BLaER1 treated with 17β-estradiol and CSF1 and Interleukin-3, amounts not matched to agents 10 nM and 100 nM (cell line): ENCODE data around the gene SPPL2A.
"Not testable (repeated sequence)": the region's sequence is repeated elsewhere in the genome, so short reads cannot be mapped to it uniquely, and the experiment has no call there.

Experiments used
- H3K27ac ChIP-seq, 11 experiments: shearing (Covaris generic); formaldehyde crosslinking; 2 replicates each; pipeline ENCODE4 v1.8.1; 2022
- H3K27me3 ChIP-seq, 11 experiments: shearing (Covaris generic); formaldehyde crosslinking; 2 replicates each; pipeline ENCODE4 v1.8.1; 2022
- H3K36me3 ChIP-seq, 11 experiments: shearing (Covaris generic); formaldehyde crosslinking; 2 replicates each; pipeline ENCODE4 v1.8.1; 2022
- H3K4me1 ChIP-seq, 10 experiments: shearing (Covaris generic); formaldehyde crosslinking; 2 replicates each; pipeline ENCODE4 v1.8.1; 2022
- H3K4me2 ChIP-seq, 11 experiments: shearing (Covaris generic); formaldehyde crosslinking; 2 replicates each; pipeline ENCODE4 v1.8.1; 2022
- H3K4me3 ChIP-seq, 10 experiments: shearing (Covaris generic); formaldehyde crosslinking; 2 replicates each; pipeline ENCODE4 v1.8.1; 2022
- H3K9ac ChIP-seq, 11 experiments: shearing (Covaris generic); formaldehyde crosslinking; 2 replicates each; pipeline ENCODE4 v1.8.1; 2022
- H3K9me3 ChIP-seq, 11 experiments: shearing (Covaris generic); formaldehyde crosslinking; replicated peaks in 1 of 11; 2 replicates each; pipeline ENCODE4 v1.8.1; 2022
- H4K20me1 ChIP-seq, 11 experiments: shearing (Covaris generic); formaldehyde crosslinking; 2 replicates each; pipeline ENCODE4 v1.8.1; 2022
- Cebpa-rat ChIP-seq, 11 experiments: shearing (Covaris generic); IDR thresholded peaks; 2 replicates each; pipeline ENCODE4 v1.8.1; 2022

The SPPL2A gene

DNA sequence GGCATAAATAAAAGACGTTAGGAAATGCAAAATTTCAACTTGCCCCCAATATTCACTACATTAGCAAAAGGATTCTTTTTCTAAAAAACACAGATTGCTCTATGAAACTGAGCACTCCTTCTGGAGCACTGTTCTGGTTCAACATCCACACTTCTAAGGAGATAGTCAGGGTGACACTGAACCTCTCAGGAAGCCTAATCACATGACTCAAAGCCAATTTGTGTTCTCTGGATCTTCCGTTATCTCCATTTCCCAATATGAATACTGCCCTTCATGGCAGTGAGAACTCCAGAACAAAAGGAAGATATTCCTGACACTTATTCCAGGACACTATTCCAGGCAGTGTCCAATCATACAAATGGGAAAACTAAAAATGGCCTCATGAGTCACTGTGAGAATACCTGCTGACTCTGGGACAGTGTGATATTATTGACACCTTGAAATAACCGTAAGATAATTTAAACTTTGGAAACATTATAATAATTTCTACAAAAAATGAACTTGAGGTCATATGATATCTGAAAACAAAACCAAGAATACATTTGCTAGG is 57.6 kb downstream of the SPPL2A start:
- no peak overlapping the region for H3K4me2 ChIP-seq
- H3K9ac ChIP-seq: no peak overlapping the region
- H3K27ac ChIP-seq: no peak overlapping the region
- H3K4me1 ChIP-seq: peaks cover 0 to 13% (median 10%) of the 10 kb centered on the region in 10 experiments; a peak in 15 of 20 replicates
- TF ChIP-seq Cebpa-rat (IDR thresholded peaks at IDR 0.05): no peak
- no peak overlapping the region for H3K4me3 ChIP-seq
- H3K9me3 ChIP-seq: no peaks in the 10 kb centered on the region
- H3K27me3 ChIP-seq: no peaks in the 10 kb centered on the region
- no peaks in the 10 kb centered on the region; a peak in 2 of 22 replicates for H4K20me1 ChIP-seq
- peaks cover 0 to 91% (median 27%) of the 10 kb centered on the region in 11 experiments; a peak in 16 of 22 replicates for H3K36me3 ChIP-seq

DNA sequence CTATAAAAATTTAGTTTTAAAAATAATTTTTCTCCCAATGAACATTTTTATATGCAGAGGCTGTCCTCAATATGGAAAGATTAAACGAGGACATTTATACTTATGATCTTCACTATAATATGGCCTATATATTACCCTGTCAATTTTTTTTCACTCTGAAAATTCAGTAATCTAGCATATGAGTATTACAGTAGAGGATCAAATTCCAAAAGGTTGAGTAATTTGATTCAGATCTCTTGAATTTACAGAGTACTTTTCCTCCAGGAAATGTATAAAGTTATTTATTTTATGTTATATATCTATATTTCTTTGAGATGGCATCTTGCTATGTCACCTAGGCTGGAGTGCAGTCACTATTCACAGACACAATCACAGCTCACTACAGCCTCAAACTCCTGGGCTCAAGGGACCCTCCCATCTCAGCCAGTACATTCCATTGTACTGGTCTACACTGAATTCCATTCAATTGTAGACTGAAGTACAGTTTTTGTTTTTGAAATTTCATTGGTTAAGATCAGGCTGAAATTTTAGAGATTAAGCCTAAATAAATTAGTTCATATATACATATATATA is 62.7 kb downstream of the SPPL2A start:
- H3K4me2 ChIP-seq: no peak overlapping the region
- H4K20me1 ChIP-seq: no peaks in the 10 kb centered on the region
- H3K4me1 ChIP-seq: no peaks in the 10 kb centered on the region
- H3K9ac ChIP-seq: no peak overlapping the region
- no peaks in the 10 kb centered on the region for H3K9me3 ChIP-seq
- no peak for TF ChIP-seq Cebpa-rat (IDR thresholded peaks at IDR 0.05)
- H3K36me3 ChIP-seq: peaks cover 0 to 67% (median 16%) of the 10 kb centered on the region in 11 experiments; a peak in 15 of 22 replicates
- H3K27me3 ChIP-seq: no peaks in the 10 kb centered on the region
- no peak overlapping the region for H3K27ac ChIP-seq
- no peak overlapping the region for H3K4me3 ChIP-seq

DNA sequence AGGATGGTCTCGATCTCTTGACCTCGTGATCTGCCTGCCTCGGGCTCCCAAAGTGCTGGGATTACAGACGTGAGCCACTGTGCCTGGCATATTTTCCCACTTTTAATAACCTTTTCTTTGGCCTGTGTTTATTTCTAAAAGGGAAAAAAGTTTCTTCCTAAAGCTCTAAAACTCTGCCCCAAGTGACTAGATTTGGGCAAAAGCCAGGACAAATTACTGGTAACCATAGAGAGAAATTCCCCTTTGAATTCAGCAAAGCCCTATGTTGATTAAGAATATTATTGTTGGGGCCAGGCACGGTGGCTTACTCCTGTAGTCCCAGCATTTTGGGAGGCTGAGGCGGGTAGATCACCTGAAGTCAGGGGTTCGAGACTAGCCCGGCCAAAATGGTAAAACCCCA is 67.4 kb downstream of the SPPL2A start:
- no peak overlapping the region for H3K4me3 ChIP-seq
- H3K4me2 ChIP-seq: no peak overlapping the region
- H3K9ac ChIP-seq: no peak overlapping the region
- H3K27me3 ChIP-seq: no peaks in the 10 kb centered on the region
- no peaks in the 10 kb centered on the region for H3K4me1 ChIP-seq
- no peaks in the 10 kb centered on the region for H4K20me1 ChIP-seq
- H3K36me3 ChIP-seq: peaks cover 0 to 24% (median 0%) of the 10 kb centered on the region in 11 experiments; a peak in 3 of 22 replicates
- no peaks in the 10 kb centered on the region for H3K9me3 ChIP-seq
- no peak for TF ChIP-seq Cebpa-rat (IDR thresholded peaks at IDR 0.05)
- H3K27ac ChIP-seq: no peak overlapping the region

DNA sequence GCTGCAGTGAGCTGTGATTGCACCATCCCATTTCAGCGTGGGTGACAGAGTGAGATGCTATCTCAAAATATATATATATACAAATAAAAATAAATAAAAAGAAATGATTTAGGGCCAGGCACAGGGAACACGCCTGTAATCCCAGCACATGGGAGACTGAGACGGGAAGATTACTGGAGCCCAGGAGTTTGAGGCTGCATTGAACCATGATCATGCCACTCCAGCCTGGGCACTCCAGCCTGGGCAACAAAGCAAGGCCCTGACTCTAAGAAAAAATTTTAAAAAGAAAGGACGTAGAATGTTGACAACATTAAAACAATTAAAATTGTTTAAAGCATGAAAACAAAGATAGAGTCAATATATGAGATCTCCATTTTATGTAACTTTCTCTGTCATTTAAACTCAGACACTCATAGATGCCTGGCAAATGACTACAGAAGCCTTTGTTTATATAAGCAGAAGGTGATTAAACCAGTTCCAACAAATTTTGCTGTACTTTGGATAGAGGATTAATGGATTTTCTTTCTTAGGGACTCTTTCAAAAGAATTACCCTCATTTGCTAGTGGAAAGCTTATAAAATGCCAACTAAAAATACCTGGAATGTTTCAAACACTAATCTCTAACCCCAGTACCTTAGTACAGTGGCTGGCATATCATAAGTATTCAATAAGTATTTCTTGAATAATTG is 68.3 kb downstream of the SPPL2A start:
- no peaks in the 10 kb centered on the region for H3K27me3 ChIP-seq
- TF ChIP-seq Cebpa-rat (IDR thresholded peaks at IDR 0.05): no peak
- H3K4me1 ChIP-seq: no peaks in the 10 kb centered on the region
- no peak overlapping the region for H3K4me2 ChIP-seq
- H3K9ac ChIP-seq: no peak overlapping the region
- H3K27ac ChIP-seq: no peak overlapping the region
- H4K20me1 ChIP-seq: no peaks in the 10 kb centered on the region
- H3K9me3 ChIP-seq: no peaks in the 10 kb centered on the region
- H3K4me3 ChIP-seq: no peak overlapping the region
- peaks cover 0 to 24% (median 0%) of the 10 kb centered on the region in 11 experiments; a peak in 2 of 22 replicates for H3K36me3 ChIP-seq

DNA sequence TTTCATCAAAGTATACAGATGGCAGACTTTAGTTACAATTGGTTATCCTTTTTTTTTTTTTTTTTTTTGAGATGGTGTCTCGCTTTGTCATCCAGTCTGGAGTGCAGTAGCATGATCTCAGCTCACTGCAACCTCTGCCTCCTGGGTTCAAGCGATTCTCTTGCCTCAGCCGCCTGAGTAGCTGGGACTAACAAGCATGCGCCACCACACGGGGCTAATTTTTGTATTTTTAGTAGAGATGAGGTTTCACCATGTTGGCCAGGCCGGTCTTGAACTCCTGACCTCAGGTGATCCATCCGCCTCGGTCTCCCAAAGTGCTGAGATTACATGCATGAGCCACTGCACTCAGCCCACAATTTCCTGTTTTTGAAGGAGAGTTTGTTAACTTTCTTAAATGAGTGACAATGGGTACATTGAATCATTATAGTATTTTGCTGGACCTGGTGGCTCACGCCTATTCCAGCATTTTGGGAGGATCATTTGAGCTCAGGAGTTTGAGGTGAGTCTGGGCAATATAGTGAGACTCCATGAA is 70.8 kb downstream of the SPPL2A start:
- H3K27ac ChIP-seq, H3K4me3 ChIP-seq, H3K9ac ChIP-seq, H3K36me3 ChIP-seq, H3K27me3 ChIP-seq, H4K20me1 ChIP-seq, H3K4me2 ChIP-seq, H3K9me3 ChIP-seq, H3K4me1 ChIP-seq: not testable (repeated sequence)

DNA sequence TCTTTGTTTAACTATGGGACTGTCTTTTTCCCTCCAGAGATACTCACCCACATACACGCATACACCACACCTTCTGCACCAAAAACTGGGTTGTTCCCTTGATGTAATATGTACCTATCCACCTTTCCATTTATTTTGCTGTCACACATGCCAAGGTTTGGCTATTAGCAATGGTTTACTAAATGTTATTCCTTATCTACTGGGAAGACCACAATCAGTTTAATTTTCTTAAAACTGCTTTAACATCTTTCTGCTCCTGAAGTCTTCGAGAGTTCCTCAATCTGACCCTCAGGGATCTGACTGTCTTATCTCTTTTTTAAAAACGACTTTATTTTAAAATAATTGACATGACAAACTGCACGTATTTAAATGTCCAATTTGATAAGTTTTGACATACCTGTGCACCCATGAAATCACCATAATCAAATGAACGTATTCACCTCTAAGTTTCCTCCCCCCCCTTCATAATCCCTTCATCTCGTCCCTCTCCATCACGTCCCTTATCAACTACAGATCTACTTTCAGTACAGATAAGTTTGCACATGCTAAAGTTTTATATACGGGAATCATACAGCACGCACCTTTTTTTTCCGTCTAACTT is 78.1 kb downstream of the SPPL2A start:
- peak overlapping the region; percentile 91 to 98 (median 95) for H3K9ac ChIP-seq
- H3K9me3 ChIP-seq: no peaks in the 10 kb centered on the region
- no peaks in the 10 kb centered on the region for H3K27me3 ChIP-seq
- peak overlapping the region; percentile 85 to 98 (median 93) for H3K4me3 ChIP-seq
- peaks cover 16 to 29% (median 27%) of the 10 kb centered on the region in 11 experiments; a peak in 21 of 22 replicates for H3K36me3 ChIP-seq
- peak overlapping the region; percentile 87 to 98 (median 95) for H3K27ac ChIP-seq
- no peak for TF ChIP-seq Cebpa-rat (IDR thresholded peaks at IDR 0.05)
- peaks cover 34 to 38% (median 37%) of the 10 kb centered on the region in 11 experiments; a peak in 21 of 22 replicates for H4K20me1 ChIP-seq
- H3K4me1 ChIP-seq: peaks cover 33 to 49% (median 42%) of the 10 kb centered on the region in 10 experiments
- peak overlapping the region; percentile 81 to 96 (median 92) for H3K4me2 ChIP-seq

DNA sequence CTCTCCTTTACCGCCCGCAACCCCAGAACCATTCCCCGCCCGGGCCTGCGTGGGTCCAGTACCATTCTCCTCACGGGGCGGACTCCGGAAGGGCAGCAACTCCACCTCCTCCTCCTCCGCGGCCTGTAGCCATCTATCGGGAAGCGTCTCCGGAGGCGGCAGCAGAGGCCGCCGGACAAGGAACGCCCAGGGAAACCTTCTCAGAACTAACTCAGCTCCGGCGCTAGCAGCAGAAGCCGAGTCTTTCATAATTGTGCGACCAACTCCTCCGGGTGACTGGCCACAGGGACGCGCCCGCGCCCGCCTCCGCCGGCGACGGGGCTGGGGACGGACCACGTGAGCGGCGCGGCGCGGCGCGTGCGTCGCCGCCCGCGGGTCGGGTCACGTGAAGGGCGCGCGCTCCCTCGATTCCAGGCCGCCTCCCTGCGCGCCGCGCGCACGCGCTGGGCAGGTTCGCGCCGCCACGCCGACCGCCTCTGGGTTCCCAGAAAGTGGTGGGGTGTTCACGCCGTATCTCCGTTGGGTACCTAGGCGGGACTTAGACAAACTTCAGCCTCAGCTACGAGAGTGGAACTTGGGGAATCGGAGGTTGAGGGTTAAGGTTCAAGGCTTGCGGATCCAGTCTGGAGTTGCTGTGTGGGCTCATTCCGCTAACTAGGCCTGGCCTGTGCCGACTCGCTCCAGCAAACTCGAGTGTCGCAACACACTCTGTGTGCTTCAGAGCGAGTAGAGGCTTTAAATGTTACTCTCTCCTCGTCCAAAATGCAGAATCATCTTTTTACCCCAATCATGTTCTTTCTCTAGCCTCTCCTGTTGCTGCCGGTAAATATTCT is 78.8 kb downstream of the SPPL2A start, which contains the start of gene TRPM7:
Gene TRPM7, minus strand, starts transcription at position 329 of the 833 bp plus-strand sequence. Its CDS starts 264 bp downstream, at position 65.
- Histone ChIP-seq H3K27me3 (no peaks in the 10 kb centered on the region), H3K27ac (peak within 1 kb of the TSS; percentile 87 to 98 (median 95)), H3K9me3 (no peaks in the 10 kb centered on the region), H3K4me3 (peak within 1 kb of the TSS; percentile 85 to 98 (median 93)), H3K36me3 (peaks cover 21 to 36% (median 34%) of the 10 kb centered on the region in 11 experiments; a peak in 21 of 22 replicates), H3K4me1 (peaks cover 33 to 56% (median 43%) of the 10 kb centered on the region in 10 experiments), H4K20me1 (peaks cover 42 to 46% (median 44%) of the 10 kb centered on the region in 11 experiments; a peak in 21 of 22 replicates), H3K4me2 (peak within 1 kb of the TSS; percentile 87 to 97 (median 92)), H3K9ac (peak within 1 kb of the TSS; percentile 91 to 98 (median 95))
- peak; percentile 50 to 96 (median 89); a peak in 20 of 22 replicates for TF ChIP-seq Cebpa-rat (IDR thresholded peaks at IDR 0.05)

DNA sequence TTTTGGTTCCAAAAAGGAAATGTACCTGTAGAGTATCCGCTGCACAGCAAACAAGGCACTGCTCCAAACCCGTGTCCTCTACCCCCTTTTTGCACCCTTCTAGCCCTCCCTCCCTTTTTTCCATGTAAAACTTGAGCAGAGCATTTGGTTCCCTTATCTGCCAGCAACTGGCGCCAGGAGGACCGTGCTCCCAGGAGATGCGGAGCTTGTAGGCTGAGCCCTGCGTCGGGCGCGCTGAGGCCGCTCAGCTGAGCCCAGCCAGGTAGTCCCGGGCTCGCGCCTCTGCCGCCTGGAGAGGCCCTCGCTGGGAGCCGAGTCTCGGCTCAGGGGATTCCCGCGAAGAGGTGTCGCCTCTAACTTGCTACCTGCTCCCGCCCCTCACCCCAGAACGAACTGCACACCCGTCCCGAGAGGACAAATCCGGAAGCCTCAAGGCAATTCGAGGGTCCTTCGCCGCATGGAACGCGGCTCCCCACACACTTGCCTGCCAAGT is 79.5 kb downstream of the SPPL2A start:
- H3K27ac ChIP-seq: peak overlapping the region; percentile 87 to 98 (median 95)
- H4K20me1 ChIP-seq: peaks cover 48 to 52% (median 51%) of the 10 kb centered on the region in 11 experiments; a peak in 21 of 22 replicates

More for the DNA sequence above, 79.5 kb downstream of the SPPL2A start:
- Histone ChIP-seq H3K4me3 (peak overlapping the region; percentile 85 to 98 (median 93)), H3K27me3 (no peaks in the 10 kb centered on the region), H3K9me3 (no peaks in the 10 kb centered on the region), H3K4me1 (peaks cover 33 to 63% (median 43%) of the 10 kb centered on the region in 10 experiments), H3K4me2 (peak overlapping the region; percentile 87 to 97 (median 91)), H3K9ac (peak overlapping the region; percentile 91 to 98 (median 95)), H3K36me3 (peaks cover 24 to 43% (median 40%) of the 10 kb centered on the region in 11 experiments; a peak in 21 of 22 replicates)
- TF ChIP-seq Cebpa-rat (IDR thresholded peaks at IDR 0.05): no peak
